Measurements from ENCODE around the gene PLA2G2F. TPM values are rescaled to one million over a fixed set of nuclear protein-coding genes. Genes with fewer than 3 reads are reported as not detected.
"Not testable (repeated sequence)": the region's sequence is repeated elsewhere in the genome, so short reads cannot be mapped to it uniquely, and the experiment has no call there.

The PLA2G2F gene
- total RNA-seq, 4 donors from 2014 or later, result 0.32 TPM; not detected in 3

DNA sequence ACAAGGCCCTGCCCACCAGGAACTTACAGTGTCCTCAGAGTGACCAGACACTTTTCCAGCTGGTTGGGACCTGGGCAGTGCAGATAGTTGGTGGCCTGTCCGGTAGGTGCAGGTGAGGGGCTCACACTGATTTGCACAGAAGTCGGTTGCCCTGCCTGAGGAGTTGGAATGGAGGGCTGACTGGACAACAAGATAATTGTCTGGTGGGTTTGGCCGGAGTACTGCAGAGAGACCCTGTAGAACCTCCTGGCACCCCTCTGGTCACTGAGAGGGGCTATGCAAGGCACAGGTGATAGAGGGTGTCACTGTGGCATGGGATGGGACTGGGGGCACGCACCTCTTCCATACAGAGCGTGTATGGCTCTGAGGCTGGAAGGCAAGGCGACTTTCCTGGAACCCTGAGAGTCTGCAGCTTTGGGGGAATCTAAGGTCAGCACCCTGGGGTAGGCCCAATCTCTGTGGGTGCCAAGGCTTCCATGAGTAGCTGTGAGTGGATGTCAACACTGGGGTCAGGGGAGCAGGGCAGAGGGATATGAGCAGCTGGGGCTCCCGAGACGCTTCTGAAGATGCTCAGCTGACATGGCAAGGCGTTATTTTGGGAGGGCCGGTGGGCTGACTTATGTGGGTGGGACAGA is 12.2 kb upstream of the PLA2G2F start:
- Histone ChIP-seq H3K27ac (no peak overlapping the region), H3K36me3 (no peaks in the 10 kb centered on the region), H3K4me1 (peaks cover 0 to 11% (median 1%) of the 10 kb centered on the region in 4 donors), H3K27me3 (no peaks in the 10 kb centered on the region), H3K9me3 (peaks cover 0 to 4% of the 10 kb centered on the region in 2 donors), H3K4me3 (no peak overlapping the region)
- in situ Hi-C loops (cut with MboI; ENCODE audit: low pct_ligation_motif_present in 1 of 4, low pct_unique_long_range_greater_than_20kb in 1 of 4, low sequenced_read_pairs in 3 of 4) (no loop called here), intact Hi-C loops (cut with DNase I; ENCODE audit: low total_unique reads) (no loop called here)
- TF ChIP-seq, protein P1, sequence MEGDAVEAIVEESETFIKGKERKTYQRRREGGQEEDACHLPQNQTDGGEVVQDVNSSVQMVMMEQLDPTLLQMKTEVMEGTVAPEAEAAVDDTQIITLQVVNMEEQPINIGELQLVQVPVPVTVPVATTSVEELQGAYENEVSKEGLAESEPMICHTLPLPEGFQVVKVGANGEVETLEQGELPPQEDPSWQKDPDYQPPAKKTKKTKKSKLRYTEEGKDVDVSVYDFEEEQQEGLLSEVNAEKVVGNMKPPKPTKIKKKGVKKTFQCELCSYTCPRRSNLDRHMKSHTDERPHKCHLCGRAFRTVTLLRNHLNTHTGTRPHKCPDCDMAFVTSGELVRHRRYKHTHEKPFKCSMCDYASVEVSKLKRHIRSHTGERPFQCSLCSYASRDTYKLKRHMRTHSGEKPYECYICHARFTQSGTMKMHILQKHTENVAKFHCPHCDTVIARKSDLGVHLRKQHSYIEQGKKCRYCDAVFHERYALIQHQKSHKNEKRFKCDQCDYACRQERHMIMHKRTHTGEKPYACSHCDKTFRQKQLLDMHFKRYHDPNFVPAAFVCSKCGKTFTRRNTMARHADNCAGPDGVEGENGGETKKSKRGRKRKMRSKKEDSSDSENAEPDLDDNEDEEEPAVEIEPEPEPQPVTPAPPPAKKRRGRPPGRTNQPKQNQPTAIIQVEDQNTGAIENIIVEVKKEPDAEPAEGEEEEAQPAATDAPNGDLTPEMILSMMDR (IDR thresholded peaks at IDR 0.05), result no peak
- TF ChIP-seq POLR2AphosphoS5 (IDR thresholded peaks at IDR 0.05) (no peak), EP300 (IDR thresholded peaks at IDR 0.05; ENCODE audit: low read depth) (no peak), POLR2A (IDR thresholded peaks at IDR 0.05) (no peak)
- WGBS, 2 donors (ENCODE audit: low coverage in 1 of 2), result 93% methylated on average over 10 of the region's 10 CpGs; no CpG with 5 or more reads in 1 of the 2 donors
- DNase-seq, result no peak

DNA sequence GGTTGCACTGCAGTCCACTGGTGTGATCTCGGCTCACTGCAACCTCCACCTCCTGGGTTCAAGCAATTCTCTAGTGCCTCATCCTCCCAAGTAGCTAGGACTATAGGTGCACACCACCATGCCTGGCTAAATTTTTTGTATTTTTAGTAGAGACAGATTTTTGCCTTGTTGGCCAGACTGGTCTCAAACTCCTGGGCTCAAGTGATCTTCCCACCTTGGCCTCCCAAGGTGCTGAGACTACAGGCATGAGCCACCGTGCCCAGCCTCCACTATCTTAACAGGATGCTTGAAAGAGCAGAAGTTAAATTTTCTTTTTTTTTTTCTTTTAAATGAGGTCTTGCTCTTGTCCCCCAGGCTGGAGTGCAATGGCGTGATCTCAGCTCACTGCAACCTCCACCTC is 8.6 kb upstream of the PLA2G2F start:
- WGBS, 2 donors (ENCODE audit: low coverage in 1 of 2), result 93% methylated on average over 2 to 3 of the region's 3 CpGs
- H3K9me3 ChIP-seq; intact Hi-C loops (cut with DNase I; ENCODE audit: low total_unique reads); H3K27me3 ChIP-seq; DNase-seq; in situ Hi-C loops (cut with MboI; ENCODE audit: low pct_ligation_motif_present in 1 of 4, low pct_unique_long_range_greater_than_20kb in 1 of 4, low sequenced_read_pairs in 3 of 4); H3K4me3 ChIP-seq; H3K4me1 ChIP-seq; H3K36me3 ChIP-seq; H3K27ac ChIP-seq: not testable (repeated sequence)

DNA sequence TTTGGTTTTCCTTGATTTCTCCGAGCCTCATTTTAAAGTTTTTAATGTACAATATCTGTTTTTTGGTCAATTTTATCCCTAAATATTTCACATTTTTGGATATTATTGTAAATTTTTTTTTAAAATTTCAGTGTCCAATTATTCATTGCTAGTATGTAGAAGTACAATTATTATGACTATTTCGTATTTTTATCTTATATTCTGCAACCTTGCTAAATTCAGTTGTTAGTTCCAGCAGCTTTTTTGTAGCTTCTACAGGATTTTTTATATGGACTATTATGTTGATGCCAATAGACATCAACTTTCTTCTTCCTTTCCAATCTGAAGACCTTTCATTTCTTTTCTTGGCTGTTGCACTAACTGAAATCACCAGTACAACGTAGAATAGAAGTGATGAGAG is 4.1 kb upstream of the PLA2G2F start:
- Histone ChIP-seq H3K4me1 (no peaks in the 10 kb centered on the region), H3K27me3 (no peaks in the 10 kb centered on the region), H3K36me3 (no peaks in the 10 kb centered on the region), H3K4me3 (no peak overlapping the region), H3K27ac (no peak overlapping the region), H3K9me3 (no peaks in the 10 kb centered on the region)
- in situ Hi-C loops (cut with MboI; ENCODE audit: low pct_ligation_motif_present in 1 of 4, low pct_unique_long_range_greater_than_20kb in 1 of 4, low sequenced_read_pairs in 3 of 4), result no loop called here
- WGBS, 2 donors (ENCODE audit: low coverage in 1 of 2), result 74 to 89% methylated on average over 3 of the region's 3 CpGs
- DNase-seq, result no peak
- intact Hi-C loops (cut with DNase I; ENCODE audit: low total_unique reads), result loop anchor here (5.0 kb wide), 1 partner anchor 848 kb away; the partner anchor contains the start of gene AKR7A3
- TF ChIP-seq EP300 (IDR thresholded peaks at IDR 0.05; ENCODE audit: low read depth) (no peak), POLR2AphosphoS5 (IDR thresholded peaks at IDR 0.05) (no peak), POLR2A (IDR thresholded peaks at IDR 0.05) (no peak)
- TF ChIP-seq, protein P1 (IDR thresholded peaks at IDR 0.05), result no peak

DNA sequence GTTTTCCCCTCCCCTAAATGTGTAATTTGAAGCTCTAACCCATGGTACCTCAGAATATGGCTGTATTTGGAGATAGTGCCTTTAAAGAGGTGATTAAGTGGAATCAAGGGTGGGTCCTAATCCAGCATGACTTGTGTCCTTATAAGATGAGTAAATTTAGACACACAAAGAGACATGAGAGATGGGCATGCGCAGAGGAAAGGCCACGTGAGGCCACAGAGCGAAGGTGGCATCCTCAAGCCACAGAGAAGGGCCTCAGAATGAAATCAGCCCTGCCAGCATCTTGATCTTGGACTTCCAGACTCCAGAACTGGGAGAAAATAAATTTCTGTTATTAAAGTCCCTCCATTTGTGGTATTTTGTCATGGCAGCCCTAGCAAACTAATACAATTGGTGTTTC is 2.9 kb upstream of the PLA2G2F start:
- in situ Hi-C loops (cut with MboI; ENCODE audit: low pct_ligation_motif_present in 1 of 4, low pct_unique_long_range_greater_than_20kb in 1 of 4, low sequenced_read_pairs in 3 of 4) (no loop called here), intact Hi-C loops (cut with DNase I; ENCODE audit: low total_unique reads) (loop anchor here (5.0 kb wide), 1 partner anchor 849 kb away; the partner anchor contains the start of gene AKR7A3)
- Histone ChIP-seq H3K27ac (no peak overlapping the region), H3K4me3 (no peak overlapping the region), H3K4me1 (no peaks in the 10 kb centered on the region), H3K36me3 (no peaks in the 10 kb centered on the region), H3K27me3 (no peaks in the 10 kb centered on the region), H3K9me3 (no peaks in the 10 kb centered on the region)
- TF ChIP-seq POLR2AphosphoS5 (IDR thresholded peaks at IDR 0.05) (no peak), POLR2A (IDR thresholded peaks at IDR 0.05) (no peak), EP300 (IDR thresholded peaks at IDR 0.05; ENCODE audit: low read depth) (no peak)
- TF ChIP-seq, protein P1 (IDR thresholded peaks at IDR 0.05), result no peak
- 94 to 95% methylated on average over 3 of the region's 3 CpGs for WGBS, 2 donors (ENCODE audit: low coverage in 1 of 2)
- DNase-seq, result no peak

Measured in transverse colon (tissue), 4 donors.